Pancreas (tissue), 10 donors: Measurements from ENCODE around the gene NNT. TPM values are rescaled to one million over a fixed set of nuclear protein-coding genes. Genes with fewer than 3 reads are reported as not detected.

Experiments used
- ATAC-seq, 4 donors: fragments of 200-7000 bp; cut with Tn5 transposase; one replicate each; pipeline versions ENCODE4 v1.8.0 to v1.9.1; 2020; ENCODE audit warnings: mild to moderate bottlenecking in 4 of 4, moderate library complexity in 4 of 4
- DNase-seq, 6 donors: peaks; one replicate each; pipeline ENCODE4 v3.0.0-alpha.2; 2020
- FAIRE-seq: peaks from 2 replicates; lab custom pipeline; 2012; peaks lifted over from hg19 to GRCh38; lab: Jason Lieb, UNC
- H3K27ac ChIP-seq, 4 donors: fragments of 200-600 bp; sonication (generic); 1 replicate in 3 of 4; 2 replicates in 1 of 4; pipeline versions ENCODE4 v1.5.0 to v1.8.0; 2020
- H3K27me3 ChIP-seq, 4 donors: fragments of 200-600 bp; one replicate each; pipeline ENCODE4 v1.8.0; 2021
- H3K36me3 ChIP-seq, 3 donors: fragments of 200-600 bp; sonication (generic) in 1 of 3; one replicate each; pipeline versions ENCODE4 v1.5.0 to v1.8.0; 2020 to 2021
- H3K4me1 ChIP-seq, 3 donors: fragments of 200-600 bp; one replicate each; pipeline ENCODE4 v1.8.0; 2021
- H3K4me3 ChIP-seq, 4 donors: fragments of 200-600 bp; sonication (generic) in 2 of 4; one replicate each; pipeline versions ENCODE4 v1.5.0 to v1.8.0; 2020 to 2021
- H3K9me3 ChIP-seq, 4 donors: fragments of 200-600 bp; one replicate each; pipeline ENCODE4 v1.8.0; 2021
- CTCF ChIP-seq, 4 donors: fragments of 200-600 bp; sonication (generic) in 3 of 4; IDR thresholded peaks; one replicate each; pipeline versions ENCODE4 v1.5.0 to v1.8.0; 2021; ENCODE audit warnings: antibody characterized with exemption in 4 of 4
- WGBS, 2 donors: extraction: QIAGEN DNeasy Blood & Tissue Kit; methylation state at CpG; one replicate each; pipeline ENCODE4 v1.1.7; 2013; 5-methylcytosine and 5-hydroxymethylcytosine counted together
- intact Hi-C, 3 donors: fragments of 100-400 bp; cut with DNase I; formaldehyde crosslinking; loops; one replicate each; pipeline versions ENCODE4 v1.11.1 to v1.14.2; 2022
- polyA plus RNA-seq, 2 donors: library from polyadenylated mRNA; stranded (reverse); fragments of 200-250 nt; gene quantifications; one replicate each; pipeline ENCODE4 v1.2.3, GENCODE V29; 2013
- total RNA-seq, 6 donors: library from RNA; stranded (reverse); fragmentation: NEBNext Ultra II Directional in 4 of 6; extraction: Animal tissue kit (Norgen Biotek cat#: 25700) in 4 of 6; gene quantifications; one replicate each; pipeline versions ENCODE4 v1.2.1 to v1.2.4, GENCODE V29; 2021 to 2023
- donor health status: healthy with polysubstance abuse.
- donor health status: DM: no; HTN: no; CAD: no; lungs with moderate emphysema.
- donor health status: DM: no; HTN: no; CAD: no.
- donor health status: control.
- donor health status: control.
- donor health status: Bipolar disorder and iron deficiency.
- donor health status: DM: yes; HTN: yes; CAD: no.
- donor health status: DM: no; HTN: no; CAD: no.
- donor health status: DM: no; HTN: no; CAD: no.
- donor health status: DM: yes; HTN: yes; CAD: no.

Gene NNT
- total and polyA plus RNA-seq, 8 donors, result 6.1 to 48.0 (median 32.4) TPM

- no peaks in the 10 kb centered on the region for H3K9me3 ChIP-seq
- H3K27ac ChIP-seq, result no peak overlapping the region
- H3K36me3 ChIP-seq, result peaks cover 0 to 10% (median 0%) of the 10 kb centered on the region in 3 donors
- H3K27me3 ChIP-seq, result no peaks in the 10 kb centered on the region
- DNase-seq (no peak), ATAC-seq (no peak), FAIRE-seq (no peak)
- intact Hi-C loops, result no loop called here
- no peaks in the 10 kb centered on the region for H3K4me1 ChIP-seq
- TF ChIP-seq CTCF (IDR thresholded peaks at IDR 0.05), result no peak
- H3K4me3 ChIP-seq, result no peak overlapping the region
- WGBS, 2 donors, result 94 to 98% methylated on average over 3 of the region's 3 CpGs
These were observed 20.2 kb downstream of the NNT start for GRCh38 chr5:43623048-43623680.

- no peak overlapping the region for H3K27ac ChIP-seq
- intact Hi-C loops, result no loop called here
- no peaks in the 10 kb centered on the region for H3K27me3 ChIP-seq
- peak; percentile 48 to 81 (median 63) for ATAC-seq
- no peaks in the 10 kb centered on the region for H3K36me3 ChIP-seq
- H3K9me3 ChIP-seq, result no peaks in the 10 kb centered on the region
- no peaks in the 10 kb centered on the region for H3K4me1 ChIP-seq
- FAIRE-seq, result no peak
- WGBS, 2 donors, result 86 to 88% methylated on average over 2 of the region's 2 CpGs
- TF ChIP-seq CTCF (IDR thresholded peaks at IDR 0.05), result peak in 1 of 4 donors; percentile 30
- H3K4me3 ChIP-seq, result no peak overlapping the region
- DNase-seq, result peak in 1 of 6 donors; percentile 20
These were observed 24.0 kb downstream of the NNT start for GRCh38 chr5:43627028-43627427.

GRCh38 chr5:43631182-43631910, 28.4 kb downstream of the NNT start:
- 39 to 40% methylated on average over 5 of the region's 5 CpGs for WGBS, 2 donors
- intact Hi-C loops, result no loop called here

GRCh38 chr5:43634621-43635020, 31.6 kb downstream of the NNT start:
- peaks cover 0 to 6% (median 5%) of the 10 kb centered on the region in 3 donors for H3K4me1 ChIP-seq
- FAIRE-seq (no peak), ATAC-seq (no peak), DNase-seq (no peak)
- H3K9me3 ChIP-seq, result no peaks in the 10 kb centered on the region
- intact Hi-C loops, result no loop called here
- no peak for TF ChIP-seq CTCF (IDR thresholded peaks at IDR 0.05)
- no peaks in the 10 kb centered on the region for H3K36me3 ChIP-seq
- no peak overlapping the region for H3K4me3 ChIP-seq
- H3K27me3 ChIP-seq, result no peaks in the 10 kb centered on the region
- no peak overlapping the region for H3K27ac ChIP-seq
- WGBS, 2 donors, result 90 to 93% methylated on average over 2 of the region's 2 CpGs

More at GRCh38 chr5:43631182-43631910, 28.4 kb downstream of the NNT start:
- ATAC-seq (peak; percentile 95 to 98 (median 97)), FAIRE-seq (no peak), DNase-seq (peak in 5 of 6 donors; percentile 21 to 65 (median 47))
- Histone ChIP-seq H3K27ac (no peak overlapping the region), H3K4me1 (peaks cover 0 to 6% (median 5%) of the 10 kb centered on the region in 3 donors), H3K36me3 (no peaks in the 10 kb centered on the region), H3K27me3 (no peaks in the 10 kb centered on the region), H3K4me3 (no peak overlapping the region), H3K9me3 (no peaks in the 10 kb centered on the region)
- TF ChIP-seq CTCF (IDR thresholded peaks at IDR 0.05), result peak; percentile 36 to 60 (median 50)

- intact Hi-C loops, result no loop called here
- TF ChIP-seq CTCF (IDR thresholded peaks at IDR 0.05), result no peak
- no peaks in the 10 kb centered on the region for H3K27me3 ChIP-seq
These were observed 32.4 kb downstream of the NNT start for GRCh38 chr5:43635374-43635773.

More at GRCh38 chr5:43635374-43635773, 32.4 kb downstream of the NNT start:
- ATAC-seq (no peak), DNase-seq (no peak), FAIRE-seq (no peak)
- no peak overlapping the region for H3K4me3 ChIP-seq
- H3K27ac ChIP-seq, result peak overlapping the region in 1 of 4 donors; percentile 5
- H3K4me1 ChIP-seq, result peaks cover 0 to 6% (median 5%) of the 10 kb centered on the region in 3 donors
- no peaks in the 10 kb centered on the region for H3K36me3 ChIP-seq
- no peaks in the 10 kb centered on the region for H3K9me3 ChIP-seq
